H9 (cell line): ENCODE results near the gene UEVLD. TPM values are rescaled to one million over a fixed set of nuclear protein-coding genes. Genes with fewer than 3 reads are reported as not detected.

ENCODE experiments used
- DNase-seq: peaks from one replicate; pipeline ENCODE4 v3.0.0-alpha.2; 2017
- H2AFZ ChIP-seq: one replicate; pipeline ENCODE4 v1.6.1; 2013; ENCODE audit warnings: mild to moderate bottlenecking, low read length, control low read depth, moderate library complexity
- H2AK5ac ChIP-seq: 2 replicates; pipeline ENCODE4 v1.6.1; 2013; ENCODE audit warnings: low read length, control low read depth, mixed read lengths; ENCODE audit not compliant: insufficient read length
- H2BK120ac ChIP-seq: one replicate; pipeline ENCODE4 v1.6.1; 2013; ENCODE audit warnings: low read depth, mild to moderate bottlenecking, low read length, control low read depth, inconsistent platforms; ENCODE audit not compliant: poor library complexity, severe bottlenecking
- H2BK12ac ChIP-seq: 2 replicates; pipeline ENCODE4 v1.6.1; 2013; ENCODE audit warnings: low read length, control low read depth, mixed read lengths, low read depth; ENCODE audit not compliant: insufficient read length
- H2BK15ac ChIP-seq: 2 replicates; pipeline ENCODE4 v1.6.1; 2013; ENCODE audit warnings: low read depth, low read length, control low read depth
- H2BK20ac ChIP-seq: one replicate; pipeline ENCODE4 v1.6.1; 2013; ENCODE audit warnings: low read depth, mild to moderate bottlenecking, low read length, control low read depth, inconsistent platforms; ENCODE audit not compliant: poor library complexity, severe bottlenecking
- H2BK5ac ChIP-seq: 2 replicates; pipeline ENCODE4 v1.6.1; 2013; ENCODE audit warnings: low read length, control low read depth, mixed read lengths; ENCODE audit not compliant: insufficient read length
- H3K14ac ChIP-seq: 2 replicates; pipeline ENCODE4 v1.6.1; 2013; ENCODE audit warnings: low read length, control low read depth; ENCODE audit not compliant: insufficient read depth
- H3K18ac ChIP-seq: 2 replicates; pipeline ENCODE4 v1.6.1; 2013; ENCODE audit warnings: low read depth, mild to moderate bottlenecking, mixed read lengths, low read length, control low read depth; ENCODE audit not compliant: insufficient read length
- H3K23ac ChIP-seq: 2 replicates; pipeline ENCODE4 v1.6.1; 2013; ENCODE audit warnings: low read length, control low read depth, mixed read lengths, low read depth; ENCODE audit not compliant: insufficient read length
- H3K23me2 ChIP-seq: 2 replicates; pipeline ENCODE4 v1.6.1; 2013; ENCODE audit warnings: low read depth, mild to moderate bottlenecking, mixed read lengths, low read length, control low read depth; ENCODE audit not compliant: insufficient read length, poor library complexity, severe bottlenecking
- H3K27ac ChIP-seq: 2 replicates; pipeline ENCODE4 v1.5.1; 2013; ENCODE audit warnings: low read length, control low read depth, mixed read lengths, low read depth; ENCODE audit not compliant: insufficient read length
- H3K27me3 ChIP-seq: 2 replicates; pipeline ENCODE4 v1.6.1; 2013; ENCODE audit warnings: low read length, control low read depth, inconsistent platforms; ENCODE audit not compliant: insufficient read depth
- H3K4ac ChIP-seq: 2 replicates; pipeline ENCODE4 v1.6.1; 2013; ENCODE audit warnings: low read depth, mild to moderate bottlenecking, control low read depth, inconsistent platforms, low read length, moderate library complexity
- H3K4me1 ChIP-seq: 2 replicates; pipeline ENCODE4 v1.6.1; 2013; ENCODE audit warnings: low read length, control low read depth, inconsistent platforms; ENCODE audit not compliant: insufficient read depth
- H3K4me2 ChIP-seq: 2 replicates; pipeline ENCODE4 v1.6.1; 2013; ENCODE audit warnings: low read length, control low read depth, mixed read lengths; ENCODE audit not compliant: insufficient read length, insufficient read depth
- H3K56ac ChIP-seq: 2 replicates; pipeline ENCODE4 v1.6.1; 2013; ENCODE audit warnings: low read depth, mild to moderate bottlenecking, mixed read lengths, low read length, control low read depth; ENCODE audit not compliant: insufficient read length
- H3K79me1 ChIP-seq: 2 replicates; pipeline ENCODE4 v1.6.1; 2013; ENCODE audit warnings: low read depth, mild to moderate bottlenecking, moderate library complexity, low read length, control low read depth, inconsistent platforms; ENCODE audit not compliant: insufficient read depth, poor library complexity, severe bottlenecking
- H3K79me2 ChIP-seq: 2 replicates; pipeline ENCODE4 v1.6.1; 2013; ENCODE audit warnings: low read length, control low read depth, inconsistent platforms; ENCODE audit not compliant: insufficient read depth
- H3K9ac ChIP-seq: 2 replicates; pipeline ENCODE4 v1.6.1; 2013; ENCODE audit warnings: low read length, control low read depth, mixed read lengths; ENCODE audit not compliant: insufficient read length; ENCODE audit errors: extremely low read depth
- H3K9me3 ChIP-seq: one replicate; pipeline ENCODE4 v1.6.1; 2013; ENCODE audit warnings: low read depth, low read length, inconsistent platforms; ENCODE audit not compliant: control insufficient read depth
- H3T11ph ChIP-seq: one replicate; pipeline ENCODE4 v1.6.1; 2013; ENCODE audit warnings: mild to moderate bottlenecking, low read length, control low read depth, inconsistent platforms
- H4K20me1 ChIP-seq: one replicate; pipeline ENCODE4 v1.6.1; 2013; ENCODE audit not compliant: control insufficient read depth, insufficient read length, insufficient read depth
- H4K5ac ChIP-seq: 2 replicates; pipeline ENCODE4 v1.6.1; 2013; ENCODE audit warnings: low read depth, mild to moderate bottlenecking, mixed read lengths, low read length, control low read depth; ENCODE audit not compliant: insufficient read length
- H4K8ac ChIP-seq: replicated peaks from 2 replicates; pipeline ENCODE4 v1.6.1; 2013; ENCODE audit warnings: low read length, control low read depth, mixed read lengths, low read depth; ENCODE audit not compliant: insufficient read length
- H4K91ac ChIP-seq: 2 replicates; pipeline ENCODE4 v1.6.1; 2013; ENCODE audit warnings: low read depth, mild to moderate bottlenecking, moderate library complexity, mixed read lengths, low read length, control low read depth; ENCODE audit not compliant: insufficient read length
- H3K27ac Mint-ChIP-seq, 3 experiments: 2 replicates in 2 of 3; 3 replicates in 1 of 3; pipeline ENCODE4 v1.8.0; 2020 to 2021; ENCODE audit warnings: mixed read lengths in 3 of 3, mild to moderate bottlenecking in 1 of 3, moderate library complexity in 1 of 3
- H3K27me3 Mint-ChIP-seq: 2 replicates; pipeline ENCODE4 v1.8.0; 2021; ENCODE audit warnings: low read depth, mild to moderate bottlenecking, moderate library complexity, mixed read lengths
- H3K36me3 Mint-ChIP-seq, 3 experiments: 2 replicates in 2 of 3; 3 replicates in 1 of 3; pipeline ENCODE4 v1.8.0; 2020 to 2021; ENCODE audit warnings: low read depth in 3 of 3, mixed read lengths in 3 of 3; ENCODE audit not compliant: insufficient read depth in 1 of 3
- H3K4me1 Mint-ChIP-seq, 2 experiments: 2 replicates each; pipeline ENCODE4 v1.8.0; 2020; ENCODE audit warnings: mixed read lengths in 2 of 2
- H3K4me3 Mint-ChIP-seq, 2 experiments: 2 replicates in 1 of 2; 3 replicates in 1 of 2; pipeline ENCODE4 v1.8.0; 2020 to 2021; ENCODE audit warnings: mild to moderate bottlenecking in 2 of 2, mixed read lengths in 2 of 2, moderate library complexity in 1 of 2
- H3K9me3 Mint-ChIP-seq, 2 experiments: 2 replicates in 1 of 2; 3 replicates in 1 of 2; pipeline ENCODE4 v1.8.0; 2020; ENCODE audit warnings: mild to moderate bottlenecking in 2 of 2, mixed read lengths in 2 of 2, moderate library complexity in 1 of 2
- CTCF ChIP-seq: fragments of 200-600 bp; sonication (generic); conservative IDR thresholded peaks from 3 replicates; pipeline ENCODE4 v1.8.0; 2021; ENCODE audit warnings: antibody characterized with exemption, mild to moderate bottlenecking
- WGBS: extraction: QIAGEN DNeasy Blood & Tissue Kit; methylation state at CpG from one replicate; pipeline ENCODE4 v1.1.7; 2013; ENCODE audit warnings: missing lambda C conversion rate, low lambda C conversion rate, mixed read lengths; ENCODE audit not compliant: insufficient read length; ENCODE audit errors: extremely low coverage; 5-methylcytosine and 5-hydroxymethylcytosine counted together
- total RNA-seq: library from RNA; stranded (reverse); gene quantifications from 2 replicates; pipeline ENCODE4 v1.2.1, GENCODE V29; 2021

The UEVLD gene
- total RNA-seq, 1 experiment from 2014 or later: 7.9 TPM

GRCh38 chr11:18548001-18548400 is 40.5 kb downstream of the UEVLD start:
- Histone ChIP-seq H2BK15ac (no peak overlapping the region), H3K23me2 (no peaks in the 10 kb centered on the region), H2BK20ac (no peak overlapping the region), H3K18ac (no peak overlapping the region), H4K8ac (no peak overlapping the region), H2BK12ac (no peak overlapping the region), H3K27me3 (no peaks in the 10 kb centered on the region), H3K4me1 (no peaks in the 10 kb centered on the region), H4K20me1 (no peaks in the 10 kb centered on the region), H3K79me1 (no peaks in the 10 kb centered on the region), H2BK5ac (no peak overlapping the region), H2AK5ac (no peak overlapping the region), H4K91ac (no peak overlapping the region), H3K23ac (no peak overlapping the region), H4K5ac (no peak overlapping the region), H2AFZ (no peak overlapping the region), H3K4ac (no peak overlapping the region), H3K56ac (no peak overlapping the region), H3K27ac (no peak overlapping the region), H3K79me2 (no peaks in the 10 kb centered on the region), H2BK120ac (no peak overlapping the region), H3K14ac (no peak overlapping the region), H3K9me3 (no peaks in the 10 kb centered on the region), H3K4me2 (no peak overlapping the region), H3K9ac (no peak overlapping the region), H3T11ph (no peak overlapping the region)
- DNase-seq: no peak
- no CpG with 5 or more reads among the region's 2 CpGs for WGBS
- no peak overlapping the region for H3K27ac Mint-ChIP-seq
- no peaks in the 10 kb centered on the region for H3K27me3 Mint-ChIP-seq
- no peak for TF ChIP-seq CTCF
- H3K36me3 Mint-ChIP-seq: peaks cover 0 to 12% (median 9%) of the 10 kb centered on the region in 3 experiments; a peak in 2 of 7 replicates
- no peaks in the 10 kb centered on the region for H3K4me1 Mint-ChIP-seq
- H3K4me3 Mint-ChIP-seq: no peak overlapping the region
- H3K9me3 Mint-ChIP-seq: no peaks in the 10 kb centered on the region
